ENCODE measurements around the gene PPARA. TPM values are rescaled to one million over a fixed set of nuclear protein-coding genes. Genes with fewer than 3 reads are reported as not detected.
A peak's percentile ranks its signal among the peaks of the same experiment; 100 is the strongest.
"Not testable (repeated sequence)": the region's sequence is repeated elsewhere in the genome, so short reads cannot be mapped to it uniquely, and the experiment has no call there.

Gene PPARA
- total RNA-seq, 1 donor from 2014 or later, result 78.9 TPM

- intact Hi-C loops (cut with micrococcal nuclease), result no loop called here
- DNase-seq (no peak), ATAC-seq (no peak)
These were observed 12.1 kb upstream of the PPARA start for GRCh38 chr22:46138058-46138797.

DNA sequence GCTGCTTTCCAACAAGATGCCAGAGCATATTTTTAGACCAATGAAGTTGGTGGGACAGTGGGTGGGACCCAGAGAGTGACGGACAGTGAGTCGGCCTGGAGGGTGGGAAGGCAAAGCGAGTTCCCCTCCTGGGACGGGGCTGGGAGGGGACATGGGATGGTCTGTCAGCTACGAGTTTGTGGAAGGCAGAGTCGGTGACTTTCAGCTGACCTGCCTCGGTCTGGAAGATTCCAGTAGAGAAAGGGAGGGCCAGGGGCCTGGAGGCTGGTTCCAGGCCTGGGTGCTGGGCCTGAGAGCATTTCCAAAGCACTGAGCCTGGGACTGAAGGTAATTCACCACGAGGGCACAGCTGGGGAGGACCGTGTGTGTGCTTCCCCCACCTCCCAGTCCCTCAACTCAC is 10.9 kb upstream of the PPARA start:
- ATAC-seq, result peak; percentile 74
- intact Hi-C loops (cut with micrococcal nuclease); DNase-seq: not testable (repeated sequence)

DNA sequence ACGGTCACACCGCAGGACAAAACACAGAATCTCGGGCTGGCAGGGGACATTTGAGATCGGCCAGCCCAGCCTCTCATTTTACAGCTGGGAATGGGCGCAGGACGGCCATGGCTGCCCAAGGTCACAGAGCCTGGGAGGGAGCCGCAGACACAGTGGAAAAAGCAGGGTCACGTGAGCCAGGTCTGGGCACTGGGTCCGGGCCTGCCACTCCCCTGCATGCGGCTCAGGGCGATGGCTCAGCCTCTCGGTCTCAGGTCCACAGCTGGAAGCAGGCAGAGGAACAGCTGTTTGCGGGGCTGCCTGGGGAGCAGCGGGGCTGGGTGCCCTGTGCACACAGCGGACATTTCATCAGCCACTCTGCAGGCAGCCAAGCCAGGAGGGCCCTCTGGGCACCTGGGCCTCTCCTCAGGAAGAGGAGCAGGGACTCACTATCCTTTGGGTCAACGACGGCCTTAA is 10.4 kb upstream of the PPARA start:
- intact Hi-C loops (cut with micrococcal nuclease), result loop anchor here (10.0 kb wide), 1 partner anchor 105 kb away; no protein-coding TSS in a partner anchor
- peak; percentile 68 for DNase-seq
- ATAC-seq, result peak; percentile 81

DNA sequence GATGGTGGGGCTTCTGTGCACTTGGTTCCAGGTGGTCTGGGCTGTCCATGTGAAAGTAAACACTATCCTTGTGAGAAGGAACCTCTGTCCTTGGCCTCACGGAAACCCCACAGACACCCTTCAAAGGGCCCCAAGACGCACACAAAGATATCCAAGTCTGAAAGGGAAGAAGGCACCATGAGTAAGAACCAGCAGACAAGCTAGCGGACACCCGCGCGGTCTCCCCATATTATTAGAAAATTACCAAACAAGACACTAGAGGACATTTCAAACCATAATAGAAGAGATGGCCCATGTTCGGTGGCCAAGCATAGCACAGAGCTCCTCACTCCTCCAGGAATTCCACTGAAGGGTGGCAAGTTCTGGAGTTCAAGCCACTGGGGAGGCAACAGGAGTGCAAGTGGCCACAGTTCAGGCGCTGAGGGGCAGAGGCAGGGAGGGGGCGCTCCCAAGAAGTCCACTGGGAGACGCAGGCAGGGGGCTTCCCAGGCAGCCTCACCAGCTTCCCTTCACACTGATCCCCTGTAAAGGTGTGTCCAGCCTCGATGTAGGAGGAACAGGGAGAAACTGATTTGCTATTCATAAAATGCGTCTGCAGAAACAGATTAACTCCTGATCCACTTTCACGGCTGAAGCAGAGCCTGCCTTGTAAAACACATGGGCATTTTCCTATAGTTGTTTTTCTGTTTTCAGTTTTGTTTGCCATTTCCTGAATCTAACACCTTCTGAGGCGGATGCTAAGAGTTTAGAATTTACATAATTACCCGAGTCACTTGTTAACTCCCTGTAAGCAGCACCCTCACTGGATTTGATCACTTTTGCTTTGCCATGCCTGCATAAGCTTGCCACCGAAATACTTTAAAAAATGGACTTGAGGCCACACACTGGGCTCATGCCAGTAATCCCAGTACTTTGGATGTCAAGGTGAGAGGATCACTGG is 9.1 kb upstream of the PPARA start:
- intact Hi-C loops (cut with micrococcal nuclease), result loop anchor here (10.0 kb wide), 1 partner anchor 104 kb away; no protein-coding TSS in a partner anchor
- ATAC-seq (no peak), DNase-seq (no peak)

DNA sequence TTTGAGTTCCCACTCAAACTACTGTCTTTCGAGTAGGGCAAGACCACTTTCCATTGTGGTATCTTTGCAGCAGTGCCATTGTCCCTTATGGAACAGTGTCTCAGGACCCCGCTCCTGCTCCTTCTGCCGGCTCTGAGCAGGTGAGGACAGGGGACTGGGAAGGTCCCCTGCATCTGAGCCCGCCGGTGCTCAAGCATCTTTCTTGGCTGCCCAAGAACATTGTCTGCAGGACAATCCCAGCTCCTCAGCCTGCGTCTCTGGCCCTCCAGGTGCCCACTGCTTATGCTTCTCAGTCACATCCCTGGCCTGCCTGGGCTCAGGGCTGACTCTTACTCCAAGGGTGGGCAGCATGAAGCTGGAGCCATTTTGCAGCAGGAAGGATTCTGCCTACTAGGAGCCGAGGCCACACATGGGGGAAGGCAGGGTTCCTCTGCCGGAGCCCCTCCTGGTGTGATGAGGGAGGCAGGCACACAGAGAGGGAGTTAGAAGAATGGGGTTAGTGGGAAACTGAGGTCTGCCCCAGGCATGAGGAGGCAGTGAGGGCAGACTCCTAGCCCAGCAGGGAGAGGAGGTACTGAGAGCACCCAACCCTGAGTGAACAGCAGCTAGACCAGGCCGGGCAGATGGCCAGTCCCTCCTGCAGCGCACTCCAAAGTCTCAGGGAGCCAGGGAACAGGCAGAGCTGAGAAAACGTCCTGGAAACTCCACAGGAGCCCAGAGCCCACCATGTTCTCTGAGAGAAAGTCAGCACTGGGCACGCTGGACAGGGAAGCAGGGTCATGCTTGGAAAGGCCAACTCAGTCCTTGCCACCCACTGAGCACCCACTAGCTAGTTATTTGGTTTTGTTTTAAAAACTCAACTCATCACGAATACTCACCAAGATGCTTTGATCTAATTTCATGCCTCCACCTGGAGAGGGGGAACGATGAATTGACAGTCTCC is 7.5 kb upstream of the PPARA start:
- intact Hi-C loops (cut with micrococcal nuclease), result loop anchor here (10.0 kb wide), 1 partner anchor 102 kb away; no protein-coding TSS in a partner anchor
- ATAC-seq (no peak), DNase-seq (peak; percentile 26)

GRCh38 chr22:46143491-46144147 is 6.7 kb upstream of the PPARA start:
- ATAC-seq (no peak), DNase-seq (no peak)
- intact Hi-C loops (cut with micrococcal nuclease), result loop anchor here (10.0 kb wide), 1 partner anchor 101 kb away; no protein-coding TSS in a partner anchor

DNA sequence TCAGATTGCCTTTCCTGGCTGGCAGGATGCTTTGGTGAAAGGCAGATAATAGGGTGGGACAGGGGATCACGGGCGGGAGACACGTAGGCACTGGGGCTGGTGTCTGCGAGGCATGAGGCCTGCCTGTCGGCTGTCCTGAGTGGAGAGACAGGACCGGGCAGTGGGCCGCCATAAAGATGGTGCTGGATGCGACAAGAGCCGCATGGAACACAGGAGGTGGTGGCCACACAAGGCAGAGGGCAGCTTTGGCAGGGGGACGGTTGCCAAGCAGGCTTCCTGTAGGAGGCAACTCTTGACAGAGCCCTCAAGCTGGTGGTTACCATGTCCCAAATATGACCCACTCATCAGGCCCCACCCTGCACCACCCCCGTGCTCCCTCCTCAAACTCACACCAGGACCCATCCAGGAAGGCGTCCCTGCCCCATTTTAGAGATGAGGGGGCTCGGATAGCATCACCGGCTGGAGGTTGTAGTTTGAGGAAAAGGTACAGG is 4.9 kb upstream of the PPARA start:
- DNase-seq, result no peak
- no peak for ATAC-seq
- intact Hi-C loops (cut with micrococcal nuclease), result loop anchor here (10.0 kb wide), 1 partner anchor 99 kb away; no protein-coding TSS in a partner anchor

- ATAC-seq (no peak), DNase-seq (no peak)
- intact Hi-C loops (cut with micrococcal nuclease), result loop anchor here (10.0 kb wide), 1 partner anchor 99 kb away; no protein-coding TSS in a partner anchor
These were observed 4.4 kb upstream of the PPARA start for GRCh38 chr22:46145896-46146295.

DNA sequence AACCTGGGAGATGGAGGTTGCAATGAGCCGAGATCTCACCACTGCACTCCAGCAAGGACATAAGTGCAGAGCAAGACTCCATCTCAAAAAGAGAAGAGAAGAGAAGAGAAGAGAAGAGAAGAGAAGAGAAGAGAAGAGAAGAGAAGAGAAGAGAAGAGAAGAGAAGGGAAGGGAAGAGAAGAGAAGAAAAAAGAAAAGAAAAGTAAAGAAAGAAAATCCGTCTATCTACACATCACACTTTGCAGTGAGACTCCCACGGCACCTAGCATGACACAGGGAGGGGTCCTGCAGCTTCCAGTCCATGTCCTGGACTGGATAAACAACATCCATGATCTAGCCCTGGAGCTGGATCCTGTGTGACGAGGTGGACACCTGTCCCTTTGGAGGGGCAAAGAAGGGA is 4.0 kb upstream of the PPARA start:
- ATAC-seq (no peak), DNase-seq (no peak)
- intact Hi-C loops (cut with micrococcal nuclease), result loop anchor here (10.0 kb wide), 1 partner anchor 98 kb away; no protein-coding TSS in a partner anchor

GRCh38 chr22:46147061-46147460 is 3.3 kb upstream of the PPARA start:
- DNase-seq (no peak), ATAC-seq (no peak)
- intact Hi-C loops (cut with micrococcal nuclease), result loop anchor here (10.0 kb wide), 1 partner anchor 98 kb away; no protein-coding TSS in a partner anchor

GRCh38 chr22:46147471-46148267 is 2.7 kb upstream of the PPARA start:
- ATAC-seq (peak; percentile 3), DNase-seq (peak; percentile 79)
- intact Hi-C loops (cut with micrococcal nuclease), result loop anchor here (10.0 kb wide), 1 partner anchor 97 kb away; no protein-coding TSS in a partner anchor

DNA sequence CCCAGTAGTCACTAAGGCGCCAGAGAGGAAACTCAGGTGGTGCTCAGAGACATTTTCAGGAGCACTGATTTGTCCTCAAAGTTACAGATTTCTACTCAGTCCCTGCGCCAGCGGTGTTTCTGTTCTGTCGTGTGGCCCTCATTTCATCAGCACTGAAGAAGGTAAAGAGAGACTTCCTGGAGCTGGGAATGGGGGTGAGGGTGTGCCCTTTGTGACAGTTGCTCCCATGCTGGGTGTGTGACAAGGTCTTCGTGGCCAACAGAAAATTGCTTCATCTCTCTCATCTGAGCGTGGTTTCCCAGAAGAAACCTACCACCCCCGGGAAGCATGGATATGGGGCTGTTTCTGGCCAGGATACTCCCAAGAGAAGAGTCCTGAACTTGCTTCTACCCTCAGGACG is 2.0 kb upstream of the PPARA start:
- ATAC-seq, result no peak
- intact Hi-C loops (cut with micrococcal nuclease), result loop anchor here (10.0 kb wide), 1 partner anchor 96 kb away; no protein-coding TSS in a partner anchor

DNA sequence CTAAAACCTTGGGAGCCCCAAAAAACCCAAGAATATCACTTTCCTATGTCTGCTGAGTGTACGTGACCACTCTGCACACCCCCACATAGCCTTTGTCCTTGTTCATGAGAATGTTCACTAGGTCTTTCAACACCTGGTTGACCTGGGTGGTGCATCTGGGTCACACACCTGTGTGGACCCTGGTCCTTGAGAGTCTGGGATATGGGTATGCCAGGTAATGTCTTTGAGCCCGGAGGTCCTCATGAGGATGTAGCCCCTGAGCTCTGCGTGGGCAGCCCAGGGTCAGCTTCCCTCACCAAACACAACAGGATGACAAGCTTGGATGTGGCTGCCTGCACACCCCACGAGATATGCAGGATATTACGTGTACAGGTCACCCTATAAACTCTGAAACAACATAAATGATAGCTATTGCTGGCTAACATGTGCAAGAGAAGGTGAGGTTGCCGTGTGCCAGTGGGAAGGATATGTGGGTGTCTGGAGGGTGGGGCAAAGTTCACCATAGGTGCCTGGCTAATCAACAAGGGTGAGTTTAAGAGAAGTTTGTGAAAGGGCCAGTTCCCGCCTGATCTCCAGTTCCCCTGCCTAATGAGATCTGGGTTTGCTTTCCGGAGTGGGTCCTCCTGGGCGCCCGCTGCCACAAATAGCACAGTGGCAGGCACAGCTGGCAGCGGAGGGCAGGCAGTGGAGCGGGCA is 1.4 kb upstream of the PPARA start:
- intact Hi-C loops (cut with micrococcal nuclease), result loop anchor here (10.0 kb wide), 1 partner anchor 96 kb away; no protein-coding TSS in a partner anchor
- DNase-seq (no peak), ATAC-seq (no peak)

More for the DNA sequence above, 2.0 kb upstream of the PPARA start:
- DNase-seq, result no peak

DNA sequence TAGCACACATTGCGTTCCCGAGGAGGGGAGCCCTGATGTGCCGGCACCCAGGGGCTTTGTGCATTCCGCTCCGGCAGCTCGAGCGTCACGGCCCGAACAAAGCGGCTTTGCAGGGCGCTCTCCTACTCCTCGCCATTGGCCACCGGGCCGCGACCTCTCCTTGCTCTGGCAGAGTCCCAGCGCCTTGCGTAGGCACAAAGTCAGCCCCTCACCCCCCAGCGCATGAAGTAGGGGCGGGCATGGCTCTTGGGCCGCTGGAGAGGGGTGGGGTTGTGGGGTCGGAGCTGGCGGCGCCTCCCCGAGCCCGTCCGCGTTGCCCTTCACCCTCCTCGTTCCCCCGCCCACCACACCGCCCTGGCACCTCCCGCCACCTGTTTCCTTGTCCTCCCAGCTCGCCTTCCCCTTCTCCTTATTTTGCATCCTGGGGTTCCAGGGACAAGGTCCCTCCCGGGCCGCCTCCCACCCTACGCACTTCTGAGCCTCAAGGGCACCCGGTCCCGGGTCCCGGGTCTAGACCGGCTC is 753 bp upstream of the PPARA start:
- intact Hi-C loops (cut with micrococcal nuclease), result loop anchor here (10.0 kb wide), 1 partner anchor 95 kb away; no protein-coding TSS in a partner anchor
- ATAC-seq (peak; percentile 69), DNase-seq (peak; percentile 82)

DNA sequence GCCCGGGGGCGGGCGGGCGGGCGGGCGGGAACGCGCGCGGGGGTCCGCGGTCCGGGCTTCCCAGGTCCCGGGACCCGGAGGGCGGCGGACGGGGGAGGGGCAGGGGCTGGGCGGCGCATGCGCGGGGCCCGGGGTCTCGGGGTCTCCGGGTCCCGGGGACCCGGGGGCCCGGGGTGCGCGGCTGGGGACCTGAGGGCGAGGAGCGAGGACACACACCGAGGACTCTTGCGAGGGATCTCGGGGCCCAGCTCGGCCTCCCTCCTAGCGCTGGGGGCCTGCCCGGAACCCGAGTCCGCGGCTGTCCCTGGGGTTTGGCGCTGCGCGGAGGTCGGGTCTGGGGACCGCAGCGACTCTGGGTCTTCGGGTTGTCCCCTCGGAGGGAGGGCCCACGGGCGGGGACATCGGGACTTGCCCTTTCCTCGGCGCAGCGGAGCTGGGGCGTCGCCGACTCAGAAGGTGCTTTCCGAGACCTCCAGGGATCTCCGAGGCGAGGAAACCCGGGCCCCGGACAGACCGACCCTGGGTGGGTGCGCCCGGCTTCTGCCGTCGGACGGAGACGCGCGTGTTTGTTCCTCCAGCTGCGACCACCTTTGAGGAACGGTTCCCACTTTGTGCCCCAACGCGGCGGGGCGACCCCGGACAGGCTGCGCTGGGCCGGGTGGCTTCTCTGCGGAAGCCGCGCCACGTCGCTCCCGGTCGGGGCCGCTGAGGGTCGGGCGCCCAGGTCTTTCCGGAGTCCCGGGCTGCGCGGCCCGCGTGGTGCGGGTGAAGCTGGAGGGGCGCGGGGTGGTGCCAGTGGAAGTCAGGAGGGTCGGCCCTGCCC is 540 bp downstream of the PPARA start:
- intact Hi-C loops (cut with micrococcal nuclease), result no loop called here
- DNase-seq, result peak; percentile 67

More for the DNA sequence above, 540 bp downstream of the PPARA start:
- peak; percentile 5 for ATAC-seq

Measured in left ventricle myocardium superior (tissue), 1 donor.